Coronary artery (tissue), 2 donors: ENCODE data around the gene KLHL24.

Source experiments
- DNase-seq: peaks from one replicate; pipeline ENCODE4 v3.0.0-alpha.2; 2017; ENCODE audit warnings: low spot score
- H3K27ac ChIP-seq, 2 donors: fragments of 200-600 bp; sonication (generic); one replicate each; pipeline ENCODE4 v1.5.1; 2016 to 2019
- H3K4me3 ChIP-seq: fragments of 200-600 bp; sonication (generic); 2 replicates; pipeline ENCODE4 v1.5.1; 2016; ENCODE audit warnings: mild to moderate bottlenecking, moderate library complexity
- TF ChIP-seq, protein P1 (sequence below): fragments of 200-600 bp; sonication (generic); IDR thresholded peaks from one replicate; pipeline ENCODE4 v1.5.1; 2019; ENCODE audit warnings: antibody characterized with exemption

The KLHL24 gene

DNA sequence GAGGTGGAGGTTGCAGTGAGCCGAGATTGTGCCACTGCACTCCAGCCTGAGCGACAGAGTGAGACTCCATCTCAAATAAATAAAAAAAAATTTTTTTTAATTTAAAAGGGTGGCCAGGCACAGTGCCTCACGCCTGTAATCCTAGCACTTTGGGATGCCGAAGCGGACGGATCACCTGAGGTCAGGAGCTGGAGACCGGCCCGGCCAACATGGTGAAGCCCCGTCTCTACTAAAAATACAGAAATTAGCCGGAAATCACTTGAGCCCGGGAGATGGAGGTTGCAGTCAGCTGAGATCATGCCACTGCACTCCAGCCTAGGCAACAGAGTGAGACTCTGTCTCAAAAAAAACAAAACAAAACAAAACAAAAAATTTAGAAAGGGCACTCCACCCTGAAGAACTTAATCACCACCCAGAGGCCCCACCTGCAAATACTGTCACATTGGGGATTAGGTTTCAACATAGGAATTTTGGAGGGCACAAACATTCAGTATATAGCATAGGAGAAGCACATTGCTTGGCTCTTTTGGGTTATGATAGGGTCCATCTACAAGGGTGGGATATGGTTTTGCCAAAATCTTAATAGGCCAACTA is 55.1 kb downstream of the KLHL24 start:
- H3K27ac ChIP-seq, result no peak overlapping the region
- no peak for DNase-seq
- TF ChIP-seq, protein P1, sequence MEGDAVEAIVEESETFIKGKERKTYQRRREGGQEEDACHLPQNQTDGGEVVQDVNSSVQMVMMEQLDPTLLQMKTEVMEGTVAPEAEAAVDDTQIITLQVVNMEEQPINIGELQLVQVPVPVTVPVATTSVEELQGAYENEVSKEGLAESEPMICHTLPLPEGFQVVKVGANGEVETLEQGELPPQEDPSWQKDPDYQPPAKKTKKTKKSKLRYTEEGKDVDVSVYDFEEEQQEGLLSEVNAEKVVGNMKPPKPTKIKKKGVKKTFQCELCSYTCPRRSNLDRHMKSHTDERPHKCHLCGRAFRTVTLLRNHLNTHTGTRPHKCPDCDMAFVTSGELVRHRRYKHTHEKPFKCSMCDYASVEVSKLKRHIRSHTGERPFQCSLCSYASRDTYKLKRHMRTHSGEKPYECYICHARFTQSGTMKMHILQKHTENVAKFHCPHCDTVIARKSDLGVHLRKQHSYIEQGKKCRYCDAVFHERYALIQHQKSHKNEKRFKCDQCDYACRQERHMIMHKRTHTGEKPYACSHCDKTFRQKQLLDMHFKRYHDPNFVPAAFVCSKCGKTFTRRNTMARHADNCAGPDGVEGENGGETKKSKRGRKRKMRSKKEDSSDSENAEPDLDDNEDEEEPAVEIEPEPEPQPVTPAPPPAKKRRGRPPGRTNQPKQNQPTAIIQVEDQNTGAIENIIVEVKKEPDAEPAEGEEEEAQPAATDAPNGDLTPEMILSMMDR, result no peak
- no peak overlapping the region for H3K4me3 ChIP-seq

DNA sequence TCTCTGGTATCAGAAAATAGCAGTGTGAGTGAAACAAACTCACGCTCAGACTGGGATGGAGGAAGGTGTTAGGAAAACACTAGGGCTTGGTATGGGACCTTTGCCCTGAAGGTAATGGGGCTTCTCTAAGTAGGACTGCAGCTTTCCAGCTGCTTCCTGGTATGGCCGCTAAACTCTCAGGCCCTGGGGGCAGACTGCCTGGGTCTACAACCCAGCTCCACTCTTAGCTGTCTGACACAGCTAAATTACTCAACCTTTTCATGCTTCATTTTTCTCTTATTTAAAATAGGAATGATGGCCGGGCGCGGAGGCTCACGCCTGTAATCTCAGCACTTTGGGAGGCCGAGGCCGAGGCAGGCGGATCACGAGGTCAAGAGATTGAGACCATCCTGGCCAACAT is 57.0 kb downstream of the KLHL24 start:
- no peak for DNase-seq
- Histone ChIP-seq H3K27ac (no peak overlapping the region), H3K4me3 (no peak overlapping the region)
- TF ChIP-seq, protein P1, result no peak

DNA sequence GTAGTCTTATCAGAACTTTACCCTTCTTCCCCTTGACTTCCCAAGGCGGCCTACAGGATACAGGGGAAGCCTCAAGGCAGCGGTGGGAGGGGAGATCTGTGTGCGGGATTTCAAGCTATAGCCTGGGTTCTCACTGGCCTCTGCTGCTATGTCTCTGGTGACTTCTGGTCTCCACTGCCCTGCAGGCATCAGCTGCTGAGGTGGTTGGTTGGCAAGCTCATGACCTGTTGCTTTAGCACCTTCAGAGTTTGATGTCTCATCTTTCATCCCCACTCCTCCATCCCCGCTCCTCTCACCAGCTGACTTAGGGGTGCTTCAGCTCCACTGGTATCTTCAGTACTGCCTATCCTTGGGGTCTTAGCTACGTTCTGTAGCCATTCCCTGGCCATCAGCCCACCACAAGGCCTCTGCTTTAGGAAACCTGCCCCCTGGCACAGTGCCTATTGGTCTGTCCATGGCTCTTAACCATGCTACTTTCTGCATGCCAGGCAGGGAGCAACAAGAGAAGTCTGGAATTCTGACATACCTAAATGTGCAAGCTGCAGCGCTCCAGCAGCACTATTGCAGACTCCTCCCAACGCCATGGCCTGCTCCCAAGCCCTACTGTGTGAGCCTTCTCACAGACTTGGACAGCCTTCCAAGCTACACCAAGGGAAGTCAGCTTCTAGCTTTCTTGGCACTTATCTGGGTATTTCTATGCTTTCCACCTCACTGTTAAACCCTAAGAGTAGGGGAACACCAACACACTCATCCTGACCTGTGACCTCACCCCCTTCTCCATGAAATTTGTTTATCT is 60.3 kb downstream of the KLHL24 start:
- Histone ChIP-seq H3K27ac (no peak overlapping the region), H3K4me3 (no peak overlapping the region)
- TF ChIP-seq, protein P1, result no peak
- no peak for DNase-seq

DNA sequence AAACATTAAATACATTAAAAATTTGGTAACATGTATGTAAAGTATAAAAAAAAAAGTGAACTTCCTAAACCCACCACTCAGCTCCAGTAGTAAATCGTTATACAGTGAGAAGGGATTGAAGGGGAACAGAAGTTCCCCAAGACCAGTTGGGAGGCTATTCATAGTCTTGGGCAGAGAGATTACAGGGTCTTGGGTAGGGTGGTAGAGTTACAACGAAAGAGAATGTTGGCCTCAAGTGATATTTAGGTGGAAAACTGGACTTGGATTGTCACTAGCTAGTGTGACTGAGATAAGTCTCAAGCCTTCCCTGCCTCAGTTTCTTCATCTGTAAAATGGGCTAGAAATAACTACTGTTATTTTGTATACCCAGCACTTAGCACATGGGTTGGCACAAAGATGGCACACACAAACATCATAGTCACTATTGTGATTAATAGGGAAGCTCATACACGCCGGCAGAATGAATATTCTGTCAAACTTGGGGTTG is 61.7 kb downstream of the KLHL24 start:
- peak overlapping the region; percentile 100 for H3K4me3 ChIP-seq
- peak overlapping the region; percentile 91 to 95 for H3K27ac ChIP-seq
- no peak for DNase-seq
- TF ChIP-seq, protein P1, result no peak

DNA sequence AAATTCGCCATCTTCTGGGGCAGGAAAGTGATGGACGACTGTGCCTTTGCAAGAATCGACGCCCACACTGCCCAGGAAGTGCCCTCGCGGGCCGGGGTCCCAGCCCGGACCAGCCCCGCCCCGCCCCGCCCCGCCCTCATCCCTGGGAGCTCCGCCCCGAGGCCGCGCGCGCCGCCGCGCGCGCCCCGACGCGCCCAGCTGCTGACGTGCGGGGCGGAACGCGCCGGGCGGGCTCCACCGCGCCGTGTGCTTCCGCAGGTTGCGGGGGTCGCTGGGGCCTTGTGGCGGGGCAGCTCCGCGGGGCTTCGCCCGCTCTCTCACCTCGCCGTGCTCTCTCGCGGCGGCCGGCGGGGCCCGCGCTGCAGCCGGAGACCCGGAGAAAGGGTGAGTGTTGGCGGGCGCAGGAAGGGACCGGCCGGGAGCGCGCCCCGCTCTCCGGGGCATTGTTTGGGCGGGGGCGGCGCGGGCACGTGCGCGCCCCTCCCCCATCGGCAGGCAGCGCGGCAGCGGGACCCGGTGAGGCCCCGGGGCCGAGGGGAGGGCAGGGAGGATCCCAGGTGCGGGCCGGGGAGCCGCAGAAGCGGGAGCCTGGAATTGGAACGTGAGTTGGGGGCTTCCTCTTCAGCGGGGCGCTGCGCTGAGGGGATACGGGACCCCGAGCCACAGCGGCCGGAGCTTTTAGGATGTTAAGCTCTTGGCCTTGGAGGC is 62.3 kb downstream of the KLHL24 start, which contains the start of gene YEATS2:
Gene YEATS2, plus strand, starts transcription at position 188 of the 708 bp plus-strand sequence. CDS start 17,366 bp downstream, outside the sequence.
- Histone ChIP-seq H3K4me3 (peak within 1 kb of the TSS; percentile 100), H3K27ac (peak within 1 kb of the TSS; percentile 91 to 95)
- TF ChIP-seq, protein P1, result no peak
- DNase-seq, result peak; percentile 75

DNA sequence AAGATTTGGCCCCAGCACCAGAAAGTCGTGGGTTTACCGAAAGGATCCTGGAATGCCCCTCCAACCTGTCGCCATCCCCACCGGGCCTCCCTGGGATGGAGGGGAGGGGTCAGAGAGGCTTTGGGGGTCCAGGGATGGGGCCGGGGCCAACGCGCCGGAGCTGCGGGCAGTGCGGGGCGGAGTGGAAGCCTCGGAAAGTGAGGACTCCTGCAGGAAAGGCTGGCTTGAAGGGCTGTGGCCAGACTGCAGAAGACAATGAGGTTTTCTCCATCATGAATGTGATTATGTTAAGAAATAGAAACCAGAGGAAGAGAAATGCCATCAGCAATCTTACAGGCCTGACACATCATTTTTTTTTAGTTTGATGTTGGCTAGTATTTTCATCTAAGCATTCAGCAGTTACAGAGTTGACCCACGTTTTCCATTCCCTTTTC is 62.9 kb downstream of the KLHL24 start:
- peak; percentile 74 for DNase-seq
- peak overlapping the region; percentile 100 for H3K4me3 ChIP-seq
- TF ChIP-seq, protein P1, result no peak

More for the DNA sequence above, 62.9 kb downstream of the KLHL24 start:
- H3K27ac ChIP-seq, result peak overlapping the region; percentile 91 to 95
